HG03139 (cell line): ENCODE results near the gene SRCIN1.
"Not testable (repeated sequence)": the region's sequence is repeated elsewhere in the genome, so short reads cannot be mapped to it uniquely, and the experiment has no call there.

ENCODE experiments used
- ATAC-seq: cut with Tn5 transposase; IDR thresholded peaks from one replicate; pipeline ENCODE4 v1.9.1; 2021; ENCODE audit not compliant: unreplicated experiment

The SRCIN1 gene

GRCh38 chr17:38545531-38546225 is 60.1 kb downstream of the SRCIN1 start:
- no peak for ATAC-seq

DNA sequence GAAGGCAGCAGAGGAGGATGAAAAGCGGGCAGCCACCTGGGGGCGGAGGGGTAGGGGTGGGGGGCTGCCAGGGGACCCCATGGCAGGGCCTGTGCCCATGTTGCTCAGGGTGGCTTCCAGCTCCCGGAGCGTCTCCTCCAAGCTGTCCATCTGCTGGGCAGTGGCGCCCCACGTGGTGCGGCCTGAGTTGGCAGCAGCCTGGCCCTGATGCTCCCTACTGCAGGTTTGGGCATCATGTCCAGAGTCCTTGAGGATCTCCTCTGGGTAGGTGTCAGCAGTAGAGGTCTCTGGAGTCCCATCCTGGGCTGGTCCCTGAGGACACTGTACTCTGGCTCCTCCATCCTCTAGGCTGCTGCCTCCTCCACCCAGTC is 60.9 kb downstream of the SRCIN1 start:
- ATAC-seq, result no peak

GRCh38 chr17:38544175-38544838 is 61.4 kb downstream of the SRCIN1 start:
- no peak for ATAC-seq

DNA sequence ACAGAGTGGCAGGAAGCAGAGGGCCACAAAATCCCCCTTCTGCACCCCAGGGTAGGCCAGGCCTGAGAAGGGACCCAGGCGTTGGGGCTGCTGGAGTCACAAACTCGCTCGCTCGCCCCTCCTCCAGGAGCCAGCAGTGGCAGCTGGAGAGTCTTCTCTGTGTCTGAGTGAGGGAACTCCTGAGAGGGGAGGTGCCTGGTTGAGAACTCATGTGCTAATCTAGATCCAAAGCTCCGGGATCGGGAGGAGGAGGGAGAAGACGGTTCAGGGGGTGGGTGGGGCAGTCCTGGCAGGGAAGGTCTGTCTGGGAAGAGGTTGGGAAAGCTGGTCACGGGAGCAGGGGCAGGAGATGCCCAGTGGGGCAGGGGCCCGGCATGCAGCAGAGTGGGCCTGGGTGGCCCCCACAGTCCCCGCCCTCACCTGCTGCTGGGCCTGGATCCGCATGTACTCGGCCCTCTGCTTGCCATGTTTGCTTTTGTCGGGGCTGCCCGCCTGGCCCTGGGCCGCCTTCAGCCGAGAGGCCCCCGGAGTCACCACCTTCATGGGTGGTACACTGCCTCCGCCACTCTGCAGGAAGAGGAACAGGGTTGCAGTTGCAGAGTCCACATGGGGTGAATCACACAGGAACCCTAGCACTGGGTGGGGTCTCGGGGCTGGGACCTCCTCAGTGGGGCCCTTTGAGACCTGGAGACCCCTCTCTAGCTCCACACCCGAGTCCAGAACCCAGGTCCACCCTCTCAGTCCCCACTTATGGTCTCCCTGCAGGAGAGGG is 62.2 kb downstream of the SRCIN1 start:
- no peak for ATAC-seq

DNA sequence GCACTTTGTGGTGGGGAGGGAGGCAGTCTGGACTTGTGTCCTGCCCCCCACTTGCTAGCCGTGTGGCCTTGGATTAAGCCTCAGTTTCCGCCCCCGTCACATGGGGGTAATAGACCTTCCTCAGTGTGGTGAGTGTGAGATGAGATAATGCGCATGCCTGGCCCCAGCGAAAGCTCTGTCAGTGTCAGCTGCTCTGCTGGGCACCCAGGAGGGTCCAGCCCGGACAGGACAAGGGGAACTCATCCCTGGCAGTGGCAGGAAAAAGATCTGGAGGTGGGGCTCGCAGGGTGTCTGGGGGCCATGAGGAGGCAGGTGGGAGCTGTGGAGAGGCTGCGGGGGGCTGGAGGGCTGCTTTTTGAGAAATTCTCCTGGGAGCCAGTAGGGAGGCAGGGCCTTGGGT is 63.5 kb downstream of the SRCIN1 start:
- ATAC-seq, result no peak

- ATAC-seq, result no peak
These were observed 64.5 kb downstream of the SRCIN1 start for GRCh38 chr17:38541281-38541680.

- no peak for ATAC-seq
These were observed 65.2 kb downstream of the SRCIN1 start for GRCh38 chr17:38540514-38541045.

DNA sequence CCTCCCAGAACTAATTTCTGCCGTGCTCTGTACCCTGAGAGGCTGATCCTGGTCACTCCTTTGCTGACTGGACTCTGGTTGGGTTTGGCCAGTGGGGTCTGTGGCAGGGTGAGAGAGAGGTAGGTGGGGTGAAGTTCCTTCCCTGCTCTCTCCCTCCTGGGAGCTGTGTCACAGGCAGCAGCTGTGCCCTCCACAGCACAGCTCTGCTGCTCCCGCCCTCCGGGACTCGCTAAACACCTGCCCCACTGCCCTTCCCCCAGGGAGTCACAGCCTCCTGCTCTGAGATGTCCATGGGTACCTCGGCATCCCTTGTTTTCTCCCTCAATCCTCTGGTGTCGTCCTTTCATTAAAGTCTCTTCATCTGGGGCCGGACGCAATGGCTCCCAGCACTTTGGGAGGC is 66.4 kb downstream of the SRCIN1 start:
- ATAC-seq, result no peak

- ATAC-seq, result no peak
These were observed 66.8 kb downstream of the SRCIN1 start for GRCh38 chr17:38538906-38539305.

GRCh38 chr17:38536661-38537060 is 69.1 kb downstream of the SRCIN1 start:
- ATAC-seq, result no peak

- no peak for ATAC-seq
These were observed 69.9 kb downstream of the SRCIN1 start for GRCh38 chr17:38535886-38536285.

GRCh38 chr17:38534498-38534885 is 71.3 kb downstream of the SRCIN1 start:
- ATAC-seq, result no peak

- no peak for ATAC-seq
These were observed 71.8 kb downstream of the SRCIN1 start for GRCh38 chr17:38533866-38534497.

GRCh38 chr17:38533241-38533640 is 72.5 kb downstream of the SRCIN1 start:
- no peak for ATAC-seq

DNA sequence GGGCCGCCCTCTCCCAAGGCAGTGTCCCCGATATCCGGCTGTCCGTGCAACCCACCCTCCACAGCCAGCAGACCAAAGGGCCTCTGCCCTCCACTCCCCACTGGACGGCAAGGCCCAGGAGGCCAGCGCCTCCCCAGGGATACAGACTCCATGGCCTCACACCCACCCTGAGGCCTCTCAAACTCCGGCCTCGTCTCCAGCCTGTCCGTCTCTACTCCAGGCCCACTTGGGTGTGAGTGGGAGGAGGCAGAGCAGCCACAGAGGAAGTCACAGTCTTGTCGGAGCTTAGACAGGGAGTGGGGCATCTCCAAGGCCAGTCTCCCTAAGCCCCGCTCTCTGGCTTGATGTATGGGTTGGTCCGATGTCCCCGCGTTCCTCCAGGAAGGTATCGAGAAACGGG is 73.3 kb downstream of the SRCIN1 start:
- ATAC-seq, result no peak

DNA sequence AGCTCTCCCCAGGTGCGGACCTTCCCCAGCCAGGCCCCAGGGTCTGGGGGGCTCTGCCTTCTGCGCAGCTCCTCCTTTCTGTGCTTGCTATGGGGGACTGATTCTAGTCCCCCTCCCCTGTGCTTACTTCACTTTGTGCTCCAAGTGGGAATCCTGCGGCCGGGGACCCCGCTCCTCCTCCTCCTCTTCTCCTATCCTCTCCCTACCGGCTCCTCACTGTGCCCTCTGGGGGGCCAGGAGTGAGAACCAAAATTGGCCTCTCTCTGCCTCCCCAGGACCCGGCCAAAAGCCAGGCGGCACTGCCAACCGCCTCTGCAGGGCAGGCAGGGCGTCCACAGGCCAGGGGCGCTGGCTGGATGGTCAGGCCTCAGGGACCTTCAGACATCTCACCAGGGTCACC is 74.0 kb downstream of the SRCIN1 start:
- not testable (repeated sequence) for ATAC-seq

GRCh38 chr17:38530856-38531255 is 74.9 kb downstream of the SRCIN1 start:
- ATAC-seq, result not testable (repeated sequence)

GRCh38 chr17:38528141-38528540 is 77.6 kb downstream of the SRCIN1 start:
- not testable (repeated sequence) for ATAC-seq

- ATAC-seq, result not testable (repeated sequence)
These were observed 79.2 kb downstream of the SRCIN1 start for GRCh38 chr17:38526526-38526925.

- ATAC-seq, result no peak
These were observed 93.2 kb downstream of the SRCIN1 start for GRCh38 chr17:38512473-38513058.
